Fibroblast of mammary gland (primary cell): Measurements from ENCODE around the gene PRAMEF5.
A peak's percentile ranks its signal among the peaks of the same experiment; 100 is the strongest.
"Not testable (repeated sequence)": the region's sequence is repeated elsewhere in the genome, so short reads cannot be mapped to it uniquely, and the experiment has no call there.

Experiments
- DNase-seq: peaks from one replicate; pipeline ENCODE4 v3.0.0-alpha.2; 2010; ENCODE audit warnings: low read depth
- H3K4me3 ChIP-seq: 2 replicates; pipeline ENCODE4 v1.5.1; 2011; ENCODE audit warnings: low read depth, mild to moderate bottlenecking, low read length, moderate library complexity; ENCODE audit not compliant: control insufficient read depth
- CTCF ChIP-seq: conservative IDR thresholded peaks from 2 replicates; pipeline ENCODE4 v1.5.1; 2011; ENCODE audit warnings: low read depth, low read length, inconsistent platforms; ENCODE audit not compliant: control insufficient read depth, insufficient read depth

The PRAMEF5 gene

GRCh38 chr1:13253898-13254297 lies at the start of gene PRAMEF5:
Gene PRAMEF5 (plus strand): TSS chr1:13254198. CDS start chr1:13259269, 5,071 bp downstream.
- not testable (repeated sequence) for H3K4me3 ChIP-seq

GRCh38 chr1:13208712-13209111 lies 45.3 kb upstream of the PRAMEF5 start:
- DNase-seq: not testable (repeated sequence)

More at GRCh38 chr1:13253898-13254297, at the start of gene PRAMEF5:
- DNase-seq: not testable (repeated sequence)

GRCh38 chr1:13216619-13217018 lies 37.4 kb upstream of the PRAMEF5 start:
- DNase-seq, H3K4me3 ChIP-seq: not testable (repeated sequence)

More at GRCh38 chr1:13208712-13209111, 45.3 kb upstream of the PRAMEF5 start:
- not testable (repeated sequence) for H3K4me3 ChIP-seq

- not testable (repeated sequence) for H3K4me3 ChIP-seq
Measured at GRCh38 chr1:13219203-13219602, 34.8 kb upstream of the PRAMEF5 start.

GRCh38 chr1:13222788-13223187 lies 31.2 kb upstream of the PRAMEF5 start:
- H3K4me3 ChIP-seq: not testable (repeated sequence)

More at GRCh38 chr1:13219203-13219602, 34.8 kb upstream of the PRAMEF5 start:
- DNase-seq: not testable (repeated sequence)

GRCh38 chr1:13224480-13225060 lies 29.4 kb upstream of the PRAMEF5 start:
- DNase-seq: no peak

More at GRCh38 chr1:13222788-13223187, 31.2 kb upstream of the PRAMEF5 start:
- not testable (repeated sequence) for DNase-seq

GRCh38 chr1:13225675-13226204 lies 28.3 kb upstream of the PRAMEF5 start, which contains the start of gene PRAMEF18:
Gene PRAMEF18 (minus strand): TSS chr1:13226154. CDS start chr1:13226106, 48 bp downstream.
- H3K4me3 ChIP-seq, DNase-seq: not testable (repeated sequence)

More at GRCh38 chr1:13224480-13225060, 29.4 kb upstream of the PRAMEF5 start:
- no peak for TF ChIP-seq CTCF
- no peak overlapping the region for H3K4me3 ChIP-seq

GRCh38 chr1:13227271-13228055 lies 26.5 kb upstream of the PRAMEF5 start:
- not testable (repeated sequence) for H3K4me3 ChIP-seq, DNase-seq

- no peak overlapping the region for H3K4me3 ChIP-seq
- DNase-seq: no peak
- peak; percentile 21 for TF ChIP-seq CTCF
Measured at GRCh38 chr1:13228343-13228781, 25.6 kb upstream of the PRAMEF5 start.

- not testable (repeated sequence) for H3K4me3 ChIP-seq, DNase-seq
Measured at GRCh38 chr1:13230096-13230495, 23.9 kb upstream of the PRAMEF5 start.

- not testable (repeated sequence) for H3K4me3 ChIP-seq, DNase-seq
Measured at GRCh38 chr1:13230601-13231000, 23.4 kb upstream of the PRAMEF5 start.

GRCh38 chr1:13231061-13231750 lies 22.8 kb upstream of the PRAMEF5 start:
- DNase-seq, H3K4me3 ChIP-seq: not testable (repeated sequence)

- H3K4me3 ChIP-seq, DNase-seq: not testable (repeated sequence)
Measured at GRCh38 chr1:13232056-13232455, 21.9 kb upstream of the PRAMEF5 start.

GRCh38 chr1:13234057-13234456 lies 19.9 kb upstream of the PRAMEF5 start:
- H3K4me3 ChIP-seq: not testable (repeated sequence)

GRCh38 chr1:13237572-13237971 lies 16.4 kb upstream of the PRAMEF5 start:
- DNase-seq, H3K4me3 ChIP-seq: not testable (repeated sequence)

More at GRCh38 chr1:13234057-13234456, 19.9 kb upstream of the PRAMEF5 start:
- DNase-seq: not testable (repeated sequence)
